Esophagus muscularis mucosa (tissue), 4 donors: Measurements from ENCODE around the gene CST8.

Source experiments
- EP300 ChIP-seq: sonication (generic); formaldehyde crosslinking; IDR thresholded peaks from one replicate; pipeline ENCODE4 v1.6.1; 2017; ENCODE audit warnings: antibody characterized with exemption
- POLR2A ChIP-seq: fragments of 450-650 bp; IDR thresholded peaks from one replicate; pipeline ENCODE4 v1.6.1; 2017; ENCODE audit warnings: antibody characterized with exemption, moderate library complexity, mild to moderate bottlenecking, low read depth
- POLR2AphosphoS5 ChIP-seq, 2 donors: sonication (generic); formaldehyde crosslinking; IDR thresholded peaks; one replicate each; pipeline ENCODE4 v1.6.1; 2017; ENCODE audit warnings: antibody characterized with exemption in 2 of 2
- TF ChIP-seq, protein P1 (sequence below), 3 experiments: fragments of 200-600 bp in 2 of 3; fragments of 450-650 bp in 1 of 3; sonication (generic) in 2 of 3; IDR thresholded peaks; one replicate each; pipeline ENCODE4 v1.5.1; 2017 to 2019; ENCODE audit warnings: antibody characterized with exemption in 3 of 3, mild to moderate bottlenecking in 2 of 3, moderate library complexity in 1 of 3

DNA sequence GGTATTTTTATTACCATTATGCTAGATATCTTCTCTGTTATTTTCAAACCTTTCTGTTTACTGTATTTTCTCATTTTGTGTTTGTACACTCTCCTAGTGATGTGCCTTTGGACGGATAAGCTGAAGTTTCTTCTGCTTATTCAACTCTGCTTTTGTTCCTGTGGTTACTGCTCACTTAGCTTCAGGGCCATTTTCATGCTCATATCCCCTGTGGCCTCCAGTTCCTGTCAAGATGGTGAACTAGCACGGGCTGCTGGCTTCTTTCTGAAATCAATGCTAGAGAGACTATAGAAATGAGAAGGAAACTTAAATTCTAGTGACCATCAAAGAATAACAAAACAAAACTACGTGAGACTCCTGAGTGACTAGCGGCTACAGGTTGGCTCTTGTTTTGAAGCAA, 6.8 kb upstream of the CST8 start:
- TF ChIP-seq, protein P1, sequence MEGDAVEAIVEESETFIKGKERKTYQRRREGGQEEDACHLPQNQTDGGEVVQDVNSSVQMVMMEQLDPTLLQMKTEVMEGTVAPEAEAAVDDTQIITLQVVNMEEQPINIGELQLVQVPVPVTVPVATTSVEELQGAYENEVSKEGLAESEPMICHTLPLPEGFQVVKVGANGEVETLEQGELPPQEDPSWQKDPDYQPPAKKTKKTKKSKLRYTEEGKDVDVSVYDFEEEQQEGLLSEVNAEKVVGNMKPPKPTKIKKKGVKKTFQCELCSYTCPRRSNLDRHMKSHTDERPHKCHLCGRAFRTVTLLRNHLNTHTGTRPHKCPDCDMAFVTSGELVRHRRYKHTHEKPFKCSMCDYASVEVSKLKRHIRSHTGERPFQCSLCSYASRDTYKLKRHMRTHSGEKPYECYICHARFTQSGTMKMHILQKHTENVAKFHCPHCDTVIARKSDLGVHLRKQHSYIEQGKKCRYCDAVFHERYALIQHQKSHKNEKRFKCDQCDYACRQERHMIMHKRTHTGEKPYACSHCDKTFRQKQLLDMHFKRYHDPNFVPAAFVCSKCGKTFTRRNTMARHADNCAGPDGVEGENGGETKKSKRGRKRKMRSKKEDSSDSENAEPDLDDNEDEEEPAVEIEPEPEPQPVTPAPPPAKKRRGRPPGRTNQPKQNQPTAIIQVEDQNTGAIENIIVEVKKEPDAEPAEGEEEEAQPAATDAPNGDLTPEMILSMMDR (IDR thresholded peaks at IDR 0.05) = no peak
- TF ChIP-seq EP300 = no peak
- no peak for TF ChIP-seq POLR2A
- no peak for TF ChIP-seq POLR2AphosphoS5 (IDR thresholded peaks at IDR 0.05)
